ENCODE data around the gene DACH1. TPM values are rescaled to one million over a fixed set of nuclear protein-coding genes. Genes with fewer than 3 reads are reported as not detected.

DACH1 gene
- total and polyA plus RNA-seq, 2 of the 8 experiments (the other 6 are each of a cell fraction or from before 2014, with no cell fraction given) = 0.12 to 0.67 TPM

GRCh38 chr13:71448080-71448630, 418.8 kb downstream of the DACH1 start (continued):
- TF ChIP-seq CHD7 (IDR thresholded peaks at IDR 0.05; ENCODE audit: insufficient replicate concordance, low read length) (no peak), RAD21 (IDR thresholded peaks at IDR 0.05 in 1 of 2, conservative IDR thresholded peaks at IDR 0.05 in 1 of 2; ENCODE audit: low read depth in 2 of 2, low read length in 2 of 2) (no peak), CBX8 (IDR thresholded peaks at IDR 0.05; ENCODE audit: borderline replicate concordance, low read depth, low read length) (no peak), ATF3 (IDR thresholded peaks at IDR 0.05; ENCODE audit: insufficient read depth, low read depth, low read length) (no peak), CEBPB (IDR thresholded peaks at IDR 0.05; ENCODE audit: low read depth, low read length) (no peak), TAF7 (optimal IDR thresholded peaks at IDR 0.05; ENCODE audit: borderline replicate concordance, low read depth, low read length) (no peak), EZH2 (IDR thresholded peaks at IDR 0.05; ENCODE audit: low read depth, low read length, severe bottlenecking) (no peak), SAP30 (IDR thresholded peaks at IDR 0.05; ENCODE audit: insufficient read depth, insufficient replicate concordance, low read length) (no peak), KDM5A (IDR thresholded peaks at IDR 0.05; ENCODE audit: low read length) (no peak), EGR1 (IDR thresholded peaks at IDR 0.05; ENCODE audit: borderline replicate concordance, low read depth, low read length) (no peak)

Measured in H1 (cell line).